Endothelial cell (in vitro differentiated cells): ENCODE data around the gene ERVMER34-1. TPM values are rescaled to one million over a fixed set of nuclear protein-coding genes. Genes with fewer than 3 reads are reported as not detected.

ENCODE experiments used
- DNase-seq: peaks from one replicate; pipeline ENCODE4 v3.0.0; 2021; ENCODE audit warnings: low spot score
- H3K27ac Mint-ChIP-seq: one replicate; pipeline ENCODE4 v1.8.0; 2021; ENCODE audit warnings: mixed read lengths, inconsistent platforms; ENCODE audit not compliant: unreplicated experiment
- H3K27me3 Mint-ChIP-seq: one replicate; pipeline ENCODE4 v1.8.0; 2021; ENCODE audit warnings: mild to moderate bottlenecking, moderate library complexity, mixed read lengths, inconsistent platforms; ENCODE audit not compliant: unreplicated experiment
- H3K36me3 Mint-ChIP-seq: one replicate; pipeline ENCODE4 v1.8.0; 2021; ENCODE audit warnings: mild to moderate bottlenecking, low read depth, mixed read lengths, inconsistent platforms; ENCODE audit not compliant: unreplicated experiment
- H3K4me1 Mint-ChIP-seq: one replicate; pipeline ENCODE4 v1.8.0; 2021; ENCODE audit warnings: mild to moderate bottlenecking, mixed read lengths, inconsistent platforms; ENCODE audit not compliant: unreplicated experiment
- H3K4me3 Mint-ChIP-seq: one replicate; pipeline ENCODE4 v1.8.0; 2021; ENCODE audit warnings: mild to moderate bottlenecking, mixed read lengths, inconsistent platforms; ENCODE audit not compliant: unreplicated experiment
- H3K9me3 Mint-ChIP-seq: one replicate; pipeline ENCODE4 v1.8.0; 2021; ENCODE audit warnings: mixed read lengths, inconsistent platforms; ENCODE audit not compliant: unreplicated experiment
- long read RNA-seq: library from polyadenylated mRNA; unstranded; transcript quantifications from one replicate; pipeline ENCODE4 v2.0.0, GENCODE V29; 2020; ENCODE audit not compliant: unreplicated experiment
- total RNA-seq: library from RNA; stranded (reverse); fragmentation: NEBNext Ultra II Directional; extraction: Animal tissue kit (Norgen Biotek cat#: 25700); gene quantifications from one replicate; pipeline ENCODE4 v1.2.1, GENCODE V29; 2021; ENCODE audit not compliant: unreplicated experiment
- TF ChIP-seq, protein P1 (sequence below): fragments of 200-600 bp; sonication (generic); IDR thresholded peaks from one replicate; pipeline ENCODE4 v1.5.0; 2021; ENCODE audit warnings: antibody characterized with exemption; ENCODE audit not compliant: unreplicated experiment

ERVMER34-1 gene, protein sequence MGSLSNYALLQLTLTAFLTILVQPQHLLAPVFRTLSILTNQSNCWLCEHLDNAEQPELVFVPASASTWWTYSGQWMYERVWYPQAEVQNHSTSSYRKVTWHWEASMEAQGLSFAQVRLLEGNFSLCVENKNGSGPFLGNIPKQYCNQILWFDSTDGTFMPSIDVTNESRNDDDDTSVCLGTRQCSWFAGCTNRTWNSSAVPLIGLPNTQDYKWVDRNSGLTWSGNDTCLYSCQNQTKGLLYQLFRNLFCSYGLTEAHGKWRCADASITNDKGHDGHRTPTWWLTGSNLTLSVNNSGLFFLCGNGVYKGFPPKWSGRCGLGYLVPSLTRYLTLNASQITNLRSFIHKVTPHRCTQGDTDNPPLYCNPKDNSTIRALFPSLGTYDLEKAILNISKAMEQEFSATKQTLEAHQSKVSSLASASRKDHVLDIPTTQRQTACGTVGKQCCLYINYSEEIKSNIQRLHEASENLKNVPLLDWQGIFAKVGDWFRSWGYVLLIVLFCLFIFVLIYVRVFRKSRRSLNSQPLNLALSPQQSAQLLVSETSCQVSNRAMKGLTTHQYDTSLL
- 0.44 TPM for total RNA-seq
- long read RNA-seq, partial matches to known transcripts: 0 of 2 reads
- long read RNA-seq, other reads (novel, unspliced or antisense): 0 of 2 reads

DNA sequence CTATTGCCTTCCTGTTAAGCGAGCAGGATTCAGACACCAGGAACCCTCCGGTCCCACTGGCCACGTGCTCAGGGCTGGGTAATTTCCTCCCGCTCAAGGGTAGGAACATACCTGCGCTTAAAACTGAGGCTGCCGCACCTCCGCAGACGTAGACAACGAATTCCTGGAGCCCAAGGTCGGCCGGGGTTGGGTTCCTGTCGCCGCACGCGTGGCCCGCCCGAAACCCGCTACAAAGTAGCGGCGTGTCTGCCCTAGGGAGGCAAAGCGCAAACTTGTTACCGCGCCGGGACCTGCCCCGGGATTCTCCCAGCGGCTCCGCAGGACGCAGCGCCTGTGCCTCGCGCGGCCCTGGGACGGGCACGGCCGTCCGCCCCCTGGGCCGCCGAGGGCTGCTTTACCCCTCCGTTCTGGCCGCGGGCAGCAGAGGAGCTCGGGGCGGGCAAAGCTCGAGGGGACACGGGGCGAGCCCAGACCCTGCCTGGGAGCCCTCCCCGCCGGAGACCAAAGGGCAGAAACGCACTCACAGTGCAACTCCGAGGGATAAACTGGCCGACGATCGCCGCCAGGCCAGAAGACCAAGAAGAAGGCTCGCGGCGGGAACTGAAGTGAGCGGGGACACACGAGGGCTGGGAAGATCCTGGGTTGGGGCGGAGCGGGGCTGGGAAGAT is at the start of gene ERVMER34-1:
Gene ERVMER34-1 (minus strand): TSS at position 607 of the 668 bp plus-strand sequence. CDS start 5,905 bp downstream, outside the sequence.
- Mint-ChIP-seq H3K4me1 (no peaks in the 10 kb centered on the region), H3K36me3 (no peaks in the 10 kb centered on the region), H3K4me3 (peak within 1 kb of the TSS; percentile 88), H3K27ac (no peak within 1 kb of the TSS), H3K9me3 (no peaks in the 10 kb centered on the region), H3K27me3 (peaks cover 9% of the 10 kb centered on the region)
- TF ChIP-seq, protein P1, sequence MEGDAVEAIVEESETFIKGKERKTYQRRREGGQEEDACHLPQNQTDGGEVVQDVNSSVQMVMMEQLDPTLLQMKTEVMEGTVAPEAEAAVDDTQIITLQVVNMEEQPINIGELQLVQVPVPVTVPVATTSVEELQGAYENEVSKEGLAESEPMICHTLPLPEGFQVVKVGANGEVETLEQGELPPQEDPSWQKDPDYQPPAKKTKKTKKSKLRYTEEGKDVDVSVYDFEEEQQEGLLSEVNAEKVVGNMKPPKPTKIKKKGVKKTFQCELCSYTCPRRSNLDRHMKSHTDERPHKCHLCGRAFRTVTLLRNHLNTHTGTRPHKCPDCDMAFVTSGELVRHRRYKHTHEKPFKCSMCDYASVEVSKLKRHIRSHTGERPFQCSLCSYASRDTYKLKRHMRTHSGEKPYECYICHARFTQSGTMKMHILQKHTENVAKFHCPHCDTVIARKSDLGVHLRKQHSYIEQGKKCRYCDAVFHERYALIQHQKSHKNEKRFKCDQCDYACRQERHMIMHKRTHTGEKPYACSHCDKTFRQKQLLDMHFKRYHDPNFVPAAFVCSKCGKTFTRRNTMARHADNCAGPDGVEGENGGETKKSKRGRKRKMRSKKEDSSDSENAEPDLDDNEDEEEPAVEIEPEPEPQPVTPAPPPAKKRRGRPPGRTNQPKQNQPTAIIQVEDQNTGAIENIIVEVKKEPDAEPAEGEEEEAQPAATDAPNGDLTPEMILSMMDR: no peak
- DNase-seq: peak; percentile 31

DNA sequence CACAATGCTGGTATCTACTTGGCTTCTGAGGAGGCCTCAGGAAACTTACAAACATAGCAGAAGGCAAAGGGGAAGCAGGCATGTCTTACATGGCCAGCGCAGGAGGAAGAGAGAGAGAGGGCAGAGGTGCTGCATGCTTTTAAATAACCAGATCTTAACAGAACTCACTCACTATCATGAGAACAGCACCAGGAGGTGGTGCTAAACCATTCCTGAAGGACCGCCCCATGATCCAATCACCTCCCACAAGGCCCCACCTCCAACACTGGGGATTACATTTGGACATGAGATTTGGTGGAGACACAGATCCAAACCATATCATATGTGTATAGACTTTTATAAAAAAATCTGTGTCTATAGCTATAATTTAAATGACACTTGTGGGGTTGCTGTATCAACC is 48.6 kb upstream of the ERVMER34-1 start:
- H3K36me3 Mint-ChIP-seq: no peaks in the 10 kb centered on the region
- DNase-seq: no peak
- H3K27me3 Mint-ChIP-seq: peaks cover 4% of the 10 kb centered on the region
- H3K9me3 Mint-ChIP-seq: no peaks in the 10 kb centered on the region
- H3K27ac Mint-ChIP-seq: no peak overlapping the region
- TF ChIP-seq, protein P1: no peak
- H3K4me3 Mint-ChIP-seq: no peak overlapping the region
- no peaks in the 10 kb centered on the region for H3K4me1 Mint-ChIP-seq

DNA sequence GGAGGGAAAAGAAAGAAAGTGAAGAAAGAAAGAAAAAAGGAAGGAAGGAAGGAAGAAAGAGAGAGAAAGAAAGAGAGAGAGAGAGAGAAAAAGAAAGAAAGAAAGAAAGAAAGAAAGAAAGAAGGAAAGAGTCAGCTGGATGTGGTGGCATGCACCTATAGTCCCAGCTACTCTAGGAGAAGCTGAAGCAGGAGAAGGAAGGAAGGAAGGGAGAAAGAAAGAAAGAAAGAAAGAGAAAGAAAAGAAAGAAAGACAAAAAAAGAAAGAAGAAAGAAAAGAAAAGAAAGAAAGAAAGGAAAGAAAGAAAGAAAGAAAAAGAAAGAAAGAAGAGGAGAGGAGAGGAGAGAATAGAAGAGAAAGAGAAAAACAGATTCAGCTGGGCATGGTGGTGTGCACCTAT is 44.3 kb upstream of the ERVMER34-1 start:
- no peaks in the 10 kb centered on the region for H3K4me1 Mint-ChIP-seq
- H3K27ac Mint-ChIP-seq: no peak overlapping the region
- no peaks in the 10 kb centered on the region for H3K9me3 Mint-ChIP-seq
- DNase-seq: no peak
- peaks cover 2% of the 10 kb centered on the region for H3K27me3 Mint-ChIP-seq
- TF ChIP-seq, protein P1: no peak
- no peak overlapping the region for H3K4me3 Mint-ChIP-seq
- no peaks in the 10 kb centered on the region for H3K36me3 Mint-ChIP-seq

DNA sequence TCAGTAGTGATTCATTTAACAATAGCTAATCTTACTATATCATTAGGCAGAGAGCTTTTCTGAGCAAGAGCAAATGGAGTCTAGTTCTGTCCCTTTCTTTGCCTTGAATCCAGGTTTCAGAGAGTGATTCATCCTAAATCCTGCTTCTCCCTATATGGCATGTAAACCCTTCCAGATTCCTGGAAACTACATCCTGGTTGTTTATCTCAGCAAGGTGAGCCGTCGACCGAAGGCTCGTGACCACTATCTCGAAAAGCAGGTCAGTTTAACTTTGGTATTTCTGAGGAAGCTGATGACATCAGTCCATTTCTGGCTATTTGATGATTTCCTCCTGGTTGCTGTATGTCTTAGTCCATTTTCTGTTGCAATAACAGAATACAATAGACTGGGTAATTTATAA is 40.7 kb upstream of the ERVMER34-1 start:
- Mint-ChIP-seq H3K4me3 (no peak overlapping the region), H3K9me3 (no peaks in the 10 kb centered on the region), H3K4me1 (no peaks in the 10 kb centered on the region), H3K27ac (no peak overlapping the region), H3K36me3 (no peaks in the 10 kb centered on the region), H3K27me3 (no peaks in the 10 kb centered on the region)
- TF ChIP-seq, protein P1: no peak
- DNase-seq: no peak
